Mucosa of descending colon (tissue), 3 donors: ENCODE data around the gene EIF4E1B. TPM values are rescaled to one million over a fixed set of nuclear protein-coding genes. Genes with fewer than 3 reads are reported as not detected.

Source experiments
- ATAC-seq: fragments of 200-7000 bp; cut with Tn5 transposase; one replicate; pipeline ENCODE4 v1.9.1; 2020; ENCODE audit warnings: mild to moderate bottlenecking, moderate library complexity
- DNase-seq, 3 donors: peaks; one replicate each; pipeline ENCODE4 v3.0.0-alpha.2; 2020
- H3K36me3 ChIP-seq: fragments of 200-600 bp; one replicate; pipeline ENCODE4 v1.8.0; 2021; ENCODE audit warnings: low read depth, mild to moderate bottlenecking
- H3K4me1 ChIP-seq: fragments of 200-600 bp; one replicate; pipeline ENCODE4 v1.8.0; 2021; ENCODE audit warnings: low read depth, mild to moderate bottlenecking
- H3K4me3 ChIP-seq: fragments of 200-600 bp; one replicate; pipeline ENCODE4 v1.8.0; 2021; ENCODE audit warnings: mild to moderate bottlenecking
- H3K9me3 ChIP-seq: fragments of 200-600 bp; one replicate; pipeline ENCODE4 v1.8.0; 2021; ENCODE audit warnings: mild to moderate bottlenecking
- CTCF ChIP-seq: fragments of 200-600 bp; IDR thresholded peaks from one replicate; pipeline ENCODE4 v1.8.0; 2022; ENCODE audit warnings: antibody characterized with exemption, mild to moderate bottlenecking
- intact Hi-C, 2 donors: fragments of 100-400 bp; cut with DNase I in 1 of 2; cut with micrococcal nuclease in 1 of 2; formaldehyde crosslinking; loops; one replicate each; pipeline versions ENCODE4 v1.11.0 to v1.11.1; 2022; cut with DNase I, micrococcal nuclease
- total RNA-seq, 3 donors: library from RNA; stranded (reverse); fragmentation: NEBNext Ultra II Directional in 2 of 3; extraction: Animal tissue kit (Norgen Biotek cat#: 25700) in 2 of 3; gene quantifications; one replicate each; pipeline versions ENCODE4 v1.2.1 to v1.2.4, GENCODE V29; 2021 to 2023
- donor health status: DM: no; HTN: no; CAD: no; lungs with moderate emphysema.
- donor health status: DM: no; HTN: no; CAD: no.
- donor health status: DM: no; HTN: yes; CAD: no.

EIF4E1B gene
- total RNA-seq, 3 donors from 2014 or later, result not detected

GRCh38 chr5:176642675-176643490 is 12.4 kb downstream of the EIF4E1B start:
- H3K4me3 ChIP-seq, result no peak overlapping the region
- no peaks in the 10 kb centered on the region for H3K9me3 ChIP-seq
- DNase-seq, result no peak
- intact Hi-C loops, result no loop called here
- no peak for TF ChIP-seq CTCF
- no peaks in the 10 kb centered on the region for H3K36me3 ChIP-seq
- peaks cover 4% of the 10 kb centered on the region for H3K4me1 ChIP-seq
- no peak for ATAC-seq

GRCh38 chr5:176643491-176644219 is 13.2 kb downstream of the EIF4E1B start:
- intact Hi-C loops, result no loop called here
- H3K4me1 ChIP-seq, result peaks cover 12% of the 10 kb centered on the region
- no peak for TF ChIP-seq CTCF
- no peak for ATAC-seq
- H3K4me3 ChIP-seq, result no peak overlapping the region
- no peaks in the 10 kb centered on the region for H3K9me3 ChIP-seq
- H3K36me3 ChIP-seq, result no peaks in the 10 kb centered on the region
- no peak for DNase-seq

GRCh38 chr5:176644294-176644693 is 13.8 kb downstream of the EIF4E1B start:
- no peak for TF ChIP-seq CTCF
- no peak overlapping the region for H3K4me3 ChIP-seq
- peaks cover 13% of the 10 kb centered on the region for H3K4me1 ChIP-seq
- ATAC-seq, result no peak
- no peak for DNase-seq
- H3K9me3 ChIP-seq, result no peaks in the 10 kb centered on the region
- intact Hi-C loops, result no loop called here
- H3K36me3 ChIP-seq, result no peaks in the 10 kb centered on the region

- Histone ChIP-seq H3K36me3 (no peaks in the 10 kb centered on the region), H3K4me1 (peaks cover 13% of the 10 kb centered on the region), H3K4me3 (no peak overlapping the region), H3K9me3 (no peaks in the 10 kb centered on the region)
- intact Hi-C loops, result no loop called here
- DNase-seq (peak in 1 of 3 donors; percentile 24), ATAC-seq (no peak)
- no peak for TF ChIP-seq CTCF
These were observed 14.6 kb downstream of the EIF4E1B start for GRCh38 chr5:176644878-176645670.

- no peak for TF ChIP-seq CTCF
- Histone ChIP-seq H3K4me3 (no peak overlapping the region), H3K4me1 (peaks cover 13% of the 10 kb centered on the region), H3K36me3 (no peaks in the 10 kb centered on the region), H3K9me3 (no peaks in the 10 kb centered on the region)
- intact Hi-C loops, result no loop called here
- DNase-seq (no peak), ATAC-seq (no peak)
These were observed 15.7 kb downstream of the EIF4E1B start for GRCh38 chr5:176646049-176646706.
